Tongue (tissue), 2 donors: ENCODE measurements around the gene EXT2. TPM values are rescaled to one million over a fixed set of nuclear protein-coding genes. Genes with fewer than 3 reads are reported as not detected.

Experiments
- DNase-seq: peaks from one replicate; pipeline ENCODE4 v3.0.0-alpha.2; 2015
- total RNA-seq: library from RNA; depleted of rRNA; stranded (reverse); fragments of >200 nt; gene quantifications from one replicate; pipeline ENCODE4 v1.2.3, GENCODE V29; 2014

The EXT2 gene
- total RNA-seq, 1 donor from 2014 or later, result 79.5 TPM

DNA sequence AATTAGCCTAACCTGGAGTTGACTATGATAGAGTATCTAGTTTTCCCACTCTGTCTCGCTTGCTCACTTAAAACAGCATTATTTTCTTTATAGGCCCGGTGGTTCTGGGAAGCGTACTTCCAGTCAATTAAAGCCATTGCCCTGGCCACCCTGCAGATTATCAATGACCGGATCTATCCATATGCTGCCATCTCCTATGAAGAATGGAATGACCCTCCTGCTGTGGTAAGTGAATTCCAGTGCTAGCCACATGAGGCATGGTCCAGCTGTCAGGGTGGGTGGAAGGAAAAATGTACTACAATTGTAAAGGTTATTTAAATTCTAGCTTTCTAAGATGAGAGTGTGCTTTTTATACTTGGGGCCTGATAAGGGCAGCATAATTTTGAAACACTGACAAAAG is 76.0 kb downstream of the EXT2 start:
- DNase-seq, result no peak

DNA sequence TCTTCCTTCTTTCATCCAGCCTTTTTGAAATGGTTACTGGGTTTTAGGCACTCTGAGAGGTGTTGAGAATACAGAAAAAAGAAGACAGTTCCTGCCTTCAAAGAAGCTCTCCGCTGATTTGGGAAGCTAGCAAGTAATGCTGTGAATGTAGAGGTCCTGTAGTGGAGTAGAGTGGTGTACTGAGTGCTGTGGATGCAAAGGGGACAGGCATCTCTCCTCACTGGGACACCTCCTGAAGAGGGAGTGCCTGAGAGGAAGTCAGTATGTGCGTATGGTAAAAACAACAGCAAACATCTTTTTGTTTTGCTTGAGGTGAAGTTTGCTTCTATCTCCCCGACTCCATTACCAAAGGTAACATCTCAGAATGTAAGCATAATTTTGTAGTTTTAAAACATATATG is 77.5 kb downstream of the EXT2 start:
- no peak for DNase-seq

DNA sequence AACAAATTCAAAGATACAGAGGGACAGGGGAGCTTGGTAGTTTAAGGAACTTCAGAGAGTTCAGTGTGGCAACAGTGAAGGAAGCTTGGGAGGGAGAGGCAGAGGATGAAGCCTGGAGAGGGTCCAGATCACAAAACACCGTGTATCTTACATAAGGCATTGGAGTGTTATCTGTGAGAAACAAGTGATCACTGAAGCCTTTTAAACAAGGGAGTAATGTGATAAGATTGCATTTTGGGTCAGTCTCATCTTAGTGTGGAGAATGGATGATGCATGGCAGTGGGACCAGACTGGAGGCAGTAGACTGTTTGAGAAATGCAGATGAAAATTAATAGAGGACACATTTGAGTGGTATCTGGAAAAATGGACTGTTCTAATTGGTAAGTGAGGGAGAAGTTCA is 79.4 kb downstream of the EXT2 start:
- no peak for DNase-seq

DNA sequence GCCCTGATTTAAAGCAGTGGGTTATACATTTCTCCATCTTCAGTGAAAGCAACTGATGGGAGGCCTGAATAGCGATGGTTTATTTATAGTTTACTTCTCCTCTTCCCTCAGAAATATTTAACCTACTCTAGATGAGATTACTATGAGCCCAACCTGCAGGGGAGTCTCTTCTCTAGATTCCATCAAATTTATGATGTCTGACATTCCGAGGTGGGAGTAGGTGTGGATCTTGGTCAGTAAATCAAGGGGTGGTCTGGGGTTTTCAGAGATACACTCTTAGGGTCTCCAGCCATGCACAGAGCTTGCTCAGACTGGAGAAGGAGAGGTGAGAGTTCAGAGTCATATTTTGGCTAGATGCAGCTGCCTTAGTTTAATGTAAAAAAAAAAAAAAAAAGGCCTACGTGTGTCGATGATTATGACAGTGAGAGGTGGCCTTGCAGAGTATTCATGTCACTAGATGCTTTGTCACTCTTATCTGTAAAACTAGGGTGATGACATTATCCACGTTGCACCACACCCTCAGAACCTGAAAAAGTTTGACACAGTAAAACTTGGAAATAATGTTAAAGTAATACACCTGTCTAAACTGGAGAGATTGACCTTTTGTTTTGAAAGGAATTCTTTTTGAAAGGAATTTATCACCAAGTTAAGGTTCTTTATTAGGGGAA is 81.2 kb downstream of the EXT2 start:
- no peak for DNase-seq

DNA sequence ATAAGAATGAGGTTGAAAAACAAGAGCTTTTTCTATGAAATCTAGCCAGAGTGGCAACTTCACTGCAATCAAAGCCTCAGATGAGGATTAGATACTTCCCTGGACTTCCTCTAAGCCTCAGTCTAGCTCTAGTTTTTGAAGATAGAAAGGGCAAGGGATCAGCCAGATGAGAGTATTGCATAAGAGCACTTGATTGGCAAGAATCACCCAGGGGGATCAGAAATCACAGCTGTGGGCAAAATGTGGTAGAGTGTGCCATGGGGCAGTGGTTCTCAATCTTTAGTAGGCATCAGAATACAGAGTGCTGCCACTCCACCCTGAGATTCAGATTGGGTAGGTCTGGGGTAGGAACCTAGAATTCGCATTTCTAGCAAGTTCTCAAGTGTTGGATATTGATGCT is 82.4 kb downstream of the EXT2 start:
- no peak for DNase-seq

DNA sequence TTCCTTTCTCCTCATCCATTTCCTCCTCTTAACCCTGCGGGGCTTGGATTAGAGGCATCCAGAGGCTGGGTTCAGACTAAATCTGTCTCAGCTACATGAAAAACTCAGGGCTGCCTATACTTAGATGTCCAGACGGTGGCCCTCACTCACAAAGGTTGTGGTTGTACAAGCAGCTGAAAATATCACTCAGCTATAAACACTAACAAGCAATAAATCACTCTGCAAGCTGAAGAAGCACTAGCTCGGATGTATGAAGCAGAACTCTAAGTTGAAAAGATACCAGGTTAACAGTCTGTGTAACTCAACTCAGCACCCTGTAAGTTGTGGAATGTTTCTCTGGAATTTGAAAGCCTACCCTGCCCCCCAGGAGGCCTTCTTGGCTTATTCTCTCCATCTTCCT is 82.9 kb downstream of the EXT2 start:
- DNase-seq, result peak; percentile 33

DNA sequence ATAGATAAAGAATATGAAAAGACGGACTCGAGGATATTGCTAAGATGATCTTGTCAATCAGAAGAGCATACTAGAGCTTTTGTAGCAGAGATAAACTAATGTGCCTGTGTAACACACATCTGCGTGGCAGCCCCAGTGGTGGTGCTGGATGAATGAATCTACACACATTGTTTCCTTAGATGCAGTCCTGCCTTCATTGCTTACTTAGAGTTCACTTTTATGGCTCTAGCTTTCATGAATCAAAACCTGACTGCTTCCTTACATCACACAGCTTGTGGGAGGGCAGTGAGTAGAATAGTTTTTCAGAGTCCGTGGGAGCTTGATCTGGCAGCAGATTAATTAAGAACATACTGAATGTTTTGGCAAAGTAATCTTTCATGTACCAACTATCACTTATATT is 83.7 kb downstream of the EXT2 start:
- no peak for DNase-seq

DNA sequence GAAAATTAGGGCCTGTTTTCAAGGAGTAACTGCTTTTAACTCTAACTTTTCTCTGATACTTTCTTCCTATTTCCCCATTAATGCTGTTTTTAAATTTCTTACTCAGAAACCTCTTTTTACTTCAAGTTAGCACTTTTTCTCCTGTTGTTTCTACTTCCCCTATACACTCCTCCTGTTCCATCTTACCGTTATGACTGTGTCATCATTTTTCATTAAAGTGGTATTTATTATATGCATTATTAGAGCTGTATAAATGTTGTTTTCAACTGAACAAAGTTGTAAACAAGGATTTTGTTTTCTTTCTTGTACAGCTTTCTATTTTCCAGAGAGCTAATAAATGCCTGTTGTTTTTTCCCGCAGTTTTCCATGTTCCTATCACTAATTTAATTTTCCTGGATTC is 84.6 kb downstream of the EXT2 start:
- no peak for DNase-seq

DNA sequence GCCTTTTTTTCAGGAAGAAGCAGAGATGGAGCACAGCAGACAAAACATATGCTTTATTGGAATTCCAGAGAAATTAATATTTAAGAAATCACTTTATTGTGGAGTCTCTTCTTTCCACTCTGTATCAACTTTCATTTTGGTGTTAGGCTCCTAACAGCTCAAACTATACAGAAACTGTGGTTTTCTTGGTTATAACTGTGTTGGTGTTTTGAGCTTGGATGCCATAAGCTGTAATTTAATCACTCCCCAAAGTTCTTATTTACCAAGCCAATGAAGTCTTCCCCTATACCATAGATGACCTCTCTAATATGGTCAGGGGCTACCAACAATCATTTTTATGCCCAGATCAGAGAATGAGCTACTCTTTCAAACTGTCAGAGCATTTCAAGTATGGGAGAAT is 90.0 kb downstream of the EXT2 start:
- DNase-seq, result no peak

DNA sequence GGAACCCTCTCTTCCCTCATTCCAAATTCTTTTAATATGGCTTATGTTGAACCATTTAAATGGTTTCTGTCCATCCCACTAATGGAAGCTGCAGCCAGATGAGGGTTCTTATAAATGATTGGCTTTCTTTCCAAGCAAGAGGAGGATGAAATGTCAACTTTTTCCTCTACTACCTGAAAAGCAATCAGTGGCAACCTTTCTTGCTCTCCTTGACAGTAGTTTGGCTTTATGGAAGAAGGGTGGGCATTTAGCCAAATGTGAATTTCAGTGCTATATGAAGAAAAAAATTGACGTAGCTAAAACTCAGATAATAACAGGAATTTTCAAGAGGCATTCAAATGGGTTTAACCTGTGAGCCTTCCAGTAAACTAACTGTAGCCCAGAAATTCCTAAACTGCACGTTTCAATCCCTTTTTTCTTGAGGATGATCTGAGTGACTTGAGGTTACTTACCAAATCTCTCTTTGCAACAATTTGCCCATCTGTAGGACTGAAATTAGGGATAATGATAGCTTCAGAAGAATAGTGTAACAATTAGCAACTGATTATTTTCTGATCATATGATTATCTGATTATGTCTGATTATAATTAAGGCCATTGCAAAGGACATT is 90.9 kb downstream of the EXT2 start:
- DNase-seq, result no peak

DNA sequence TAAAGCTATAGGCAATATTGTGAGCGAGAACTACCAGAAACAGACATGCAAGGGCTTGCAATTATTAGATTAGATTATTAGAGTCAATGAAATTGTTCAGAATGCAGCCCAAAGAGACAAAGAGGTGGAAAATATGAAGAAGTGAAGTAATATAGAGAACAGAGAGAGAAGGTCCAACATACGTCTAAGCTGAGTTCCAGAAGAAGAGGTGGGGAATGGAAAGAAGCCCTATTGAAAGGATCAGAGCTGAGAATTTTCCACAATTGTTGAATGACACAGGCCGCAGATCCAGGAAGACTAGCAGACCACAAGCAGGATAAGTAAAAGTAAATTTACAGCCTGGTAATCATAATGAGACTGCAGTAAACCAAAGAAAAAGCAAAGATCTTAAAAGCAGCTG is 93.2 kb downstream of the EXT2 start:
- DNase-seq, result no peak

DNA sequence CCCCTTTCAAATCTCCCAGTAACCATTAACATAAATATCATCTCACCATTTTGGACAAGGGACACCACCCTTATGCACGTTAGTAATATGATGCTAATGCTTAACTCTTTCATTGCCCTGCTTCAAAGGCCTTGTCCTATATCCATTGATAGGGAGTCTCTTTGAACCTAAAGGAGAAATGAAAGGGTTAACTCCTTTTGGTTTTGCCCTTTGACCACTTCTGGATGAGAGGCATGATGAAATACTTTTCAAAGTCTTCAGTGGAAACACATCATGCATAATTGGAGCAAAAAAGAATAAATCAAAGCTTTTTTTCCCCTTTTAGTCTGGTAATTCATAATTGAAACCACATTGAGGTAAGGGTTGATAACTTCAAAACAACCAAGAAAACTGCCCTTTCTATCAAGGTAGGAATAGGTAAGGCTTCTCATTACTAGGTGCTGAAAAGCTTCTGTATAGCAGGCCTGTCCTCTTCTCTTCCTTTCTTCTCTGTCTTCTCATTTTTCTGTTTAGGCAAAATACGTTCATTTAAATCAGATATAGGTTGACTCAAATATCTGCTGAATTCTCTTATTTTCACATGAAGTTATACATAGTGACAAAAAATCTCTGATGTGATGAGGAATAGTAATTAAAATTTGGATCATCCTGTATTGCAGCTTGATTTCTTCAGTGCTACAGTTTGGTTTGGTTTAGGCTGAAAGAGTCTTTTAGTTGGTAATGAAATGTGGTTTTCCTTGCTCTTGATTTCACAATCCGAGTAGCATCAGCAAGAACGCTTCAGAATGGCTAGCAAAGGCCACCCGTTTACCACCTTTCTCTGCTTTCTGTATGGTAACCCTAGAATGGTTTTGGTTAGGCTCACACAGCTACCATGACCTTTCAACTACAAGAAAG is 94.8 kb downstream of the EXT2 start:
- no peak for DNase-seq

DNA sequence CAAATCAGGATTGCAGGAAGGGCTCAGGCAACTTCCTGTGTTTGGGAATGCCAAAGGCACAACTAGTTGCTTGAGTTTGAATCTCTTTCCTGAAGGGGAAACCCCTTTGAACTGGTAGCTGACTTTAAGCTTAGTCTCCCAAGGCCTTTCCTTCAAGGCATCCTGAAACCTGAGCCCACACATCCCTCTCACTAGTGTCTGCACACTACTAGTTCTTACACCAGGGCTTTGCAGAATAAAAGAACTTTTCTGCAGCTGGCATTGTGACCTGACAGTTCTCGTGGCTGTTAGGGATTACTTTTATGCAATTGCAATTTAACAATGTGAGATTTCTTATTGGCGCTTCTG is 95.4 kb downstream of the EXT2 start:
- DNase-seq, result no peak

DNA sequence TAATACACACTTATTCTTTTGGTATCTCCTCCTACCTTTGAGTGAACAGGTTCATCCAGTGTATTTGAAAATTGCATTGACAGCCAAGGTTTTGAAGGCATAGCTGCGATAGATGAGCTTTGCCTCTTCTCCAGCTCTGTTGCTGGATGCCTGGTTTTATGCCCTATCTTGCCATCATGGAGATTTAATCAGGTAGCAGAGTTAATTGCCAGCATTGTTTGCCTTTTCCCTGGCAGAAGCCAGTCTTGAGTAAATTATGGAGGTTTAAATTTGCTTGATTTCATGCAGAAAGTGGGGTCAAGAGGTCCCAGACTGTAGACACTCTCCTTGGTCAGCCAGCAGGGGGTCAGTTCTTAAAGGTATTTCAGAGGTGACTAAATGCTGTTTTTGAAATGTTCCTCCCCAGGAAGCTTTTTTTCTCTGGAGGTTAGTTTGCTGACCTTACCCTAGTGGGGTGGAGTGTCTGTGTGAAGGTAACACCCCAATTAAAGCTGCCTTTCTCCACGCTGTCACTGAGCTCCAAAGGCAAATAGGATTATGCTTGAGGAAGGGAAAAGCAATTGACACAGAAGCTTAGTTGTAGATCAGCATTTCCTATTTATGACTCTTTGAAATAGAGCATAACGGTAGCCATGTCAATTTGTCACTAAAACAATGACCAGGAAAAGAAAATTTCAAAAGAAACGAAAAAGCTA is 96.0 kb downstream of the EXT2 start:
- no peak for DNase-seq

DNA sequence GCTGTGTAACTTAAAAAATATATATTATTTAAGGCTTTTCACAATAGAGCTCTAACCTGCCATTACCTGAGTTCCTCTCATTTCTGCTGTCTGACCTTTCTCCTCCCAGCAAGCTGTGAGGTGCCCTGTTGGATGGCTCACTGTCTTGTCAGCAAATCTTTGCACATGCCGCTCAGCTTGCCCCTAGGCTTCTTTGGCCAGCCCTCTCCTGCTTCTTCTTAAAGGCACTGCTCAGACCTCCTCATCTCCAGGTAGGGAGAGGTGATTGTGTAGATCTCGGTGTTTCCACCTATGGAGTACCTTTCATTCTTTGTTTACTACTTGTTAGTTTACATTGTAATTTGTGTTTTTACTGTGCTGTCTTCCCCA is 96.5 kb downstream of the EXT2 start:
- no peak for DNase-seq

DNA sequence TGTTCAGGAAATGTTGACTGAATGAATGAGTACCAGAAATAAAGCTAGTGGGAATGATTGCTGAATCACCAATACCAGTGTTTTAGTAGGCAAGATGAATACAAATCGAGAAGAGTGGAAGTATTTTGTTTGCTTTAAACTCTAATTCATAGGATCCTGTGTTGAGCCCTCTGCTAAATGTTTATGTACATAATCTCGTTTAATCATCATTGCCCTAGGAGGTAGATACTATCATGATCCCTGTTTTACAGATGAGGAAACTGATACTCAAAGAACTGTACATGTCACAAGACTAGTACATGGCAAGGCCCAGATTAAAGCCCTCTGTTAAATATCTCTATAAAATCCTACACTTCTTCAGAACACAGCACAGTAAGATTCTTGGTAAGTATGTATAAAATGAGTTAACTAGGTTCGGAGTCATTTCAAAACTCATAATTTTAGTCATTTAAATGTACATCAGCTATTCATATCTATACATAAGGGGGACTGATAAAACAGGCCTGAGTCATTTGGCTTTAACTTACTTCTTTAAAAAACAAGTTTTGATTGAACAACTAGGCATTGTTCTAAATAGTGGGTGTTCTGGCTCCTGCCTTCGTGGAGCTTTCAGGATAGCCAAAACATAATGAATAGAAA is 97.1 kb downstream of the EXT2 start:
- no peak for DNase-seq

DNA sequence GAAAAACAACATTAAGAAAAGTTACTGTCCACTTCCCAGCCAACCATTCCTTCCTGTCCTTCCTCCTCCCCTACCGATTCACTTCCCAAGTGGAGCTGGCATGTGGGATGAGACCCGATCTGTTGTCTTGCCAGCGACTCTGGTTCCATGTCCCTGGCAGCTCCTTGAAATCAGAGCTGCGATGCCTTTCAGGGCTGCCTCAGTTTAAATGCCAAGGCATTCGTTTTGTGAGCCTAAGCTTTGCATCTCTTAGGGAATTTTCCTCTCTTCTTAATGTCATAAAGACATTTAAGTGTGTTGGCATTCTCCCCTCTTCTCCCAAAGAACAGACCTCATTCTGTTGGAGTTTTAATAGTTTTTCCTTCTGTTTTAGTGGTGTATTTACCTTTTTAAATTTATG is 98.4 kb downstream of the EXT2 start:
- no peak for DNase-seq

DNA sequence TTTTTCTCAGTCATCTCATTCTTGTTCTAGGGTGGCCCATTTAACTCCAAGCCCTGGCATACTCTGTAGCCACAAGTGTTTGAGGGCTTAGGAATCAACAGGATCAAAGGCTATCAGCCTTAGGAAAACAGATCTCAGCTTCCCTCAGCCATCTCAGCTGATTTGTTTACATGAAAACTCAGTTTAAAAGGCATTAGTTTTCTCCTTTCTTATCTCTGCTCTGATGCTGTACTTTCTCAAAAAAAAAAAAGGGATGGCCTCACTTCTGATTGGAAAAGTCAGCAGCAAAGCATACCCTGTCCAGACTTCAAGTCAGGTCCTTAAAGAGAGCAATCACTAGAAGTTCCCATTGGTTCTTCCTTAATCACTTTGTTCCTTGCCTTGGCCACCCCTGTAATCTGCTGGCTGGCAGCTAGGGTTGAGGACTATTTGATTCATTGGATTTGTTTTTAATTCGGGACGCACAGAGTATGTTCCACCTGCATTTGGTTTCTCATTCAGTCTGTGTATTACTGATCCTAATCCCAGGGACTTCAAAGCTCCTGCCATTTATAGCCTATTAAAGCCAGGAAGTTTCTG is 102.8 kb downstream of the EXT2 start:
- DNase-seq, result no peak

DNA sequence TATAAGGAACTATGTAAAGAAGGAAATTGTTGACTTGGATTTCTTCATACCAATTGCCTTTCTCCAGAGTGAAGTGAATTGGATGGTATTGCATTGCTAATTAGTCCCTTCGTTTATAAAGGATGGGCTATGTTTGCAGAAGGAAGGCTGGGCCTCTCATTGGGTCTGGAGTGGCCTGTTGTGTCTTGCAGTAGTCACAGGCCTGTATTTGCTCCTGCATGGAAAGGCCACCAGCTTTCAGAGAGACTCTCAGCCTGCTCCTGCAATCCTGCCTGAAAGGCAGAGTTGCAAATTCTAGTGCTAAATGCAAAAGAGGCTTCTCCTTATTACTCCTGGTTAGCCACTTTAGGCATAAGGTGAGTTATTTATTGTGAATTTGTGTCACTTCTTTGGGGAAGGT is 103.8 kb downstream of the EXT2 start:
- DNase-seq, result no peak

DNA sequence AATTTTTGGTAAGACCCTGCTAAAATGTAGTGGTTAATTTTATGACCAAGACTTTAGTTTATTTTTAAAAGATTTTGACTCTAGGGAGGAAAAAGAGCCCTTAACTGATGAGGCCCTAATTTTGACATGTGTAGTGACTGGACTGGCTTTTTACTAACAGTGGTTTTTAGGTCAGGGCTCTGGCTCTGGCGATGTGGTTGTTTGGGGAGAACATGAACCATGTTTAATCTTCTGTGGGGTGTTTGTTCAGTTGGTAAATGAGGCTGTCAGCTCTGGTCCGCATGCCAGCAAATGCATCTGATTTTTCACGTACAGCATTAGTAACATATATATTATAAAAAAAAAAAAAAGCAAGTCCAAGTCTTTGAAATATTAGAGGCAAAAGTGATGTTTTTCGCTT is 104.3 kb downstream of the EXT2 start:
- no peak for DNase-seq

DNA sequence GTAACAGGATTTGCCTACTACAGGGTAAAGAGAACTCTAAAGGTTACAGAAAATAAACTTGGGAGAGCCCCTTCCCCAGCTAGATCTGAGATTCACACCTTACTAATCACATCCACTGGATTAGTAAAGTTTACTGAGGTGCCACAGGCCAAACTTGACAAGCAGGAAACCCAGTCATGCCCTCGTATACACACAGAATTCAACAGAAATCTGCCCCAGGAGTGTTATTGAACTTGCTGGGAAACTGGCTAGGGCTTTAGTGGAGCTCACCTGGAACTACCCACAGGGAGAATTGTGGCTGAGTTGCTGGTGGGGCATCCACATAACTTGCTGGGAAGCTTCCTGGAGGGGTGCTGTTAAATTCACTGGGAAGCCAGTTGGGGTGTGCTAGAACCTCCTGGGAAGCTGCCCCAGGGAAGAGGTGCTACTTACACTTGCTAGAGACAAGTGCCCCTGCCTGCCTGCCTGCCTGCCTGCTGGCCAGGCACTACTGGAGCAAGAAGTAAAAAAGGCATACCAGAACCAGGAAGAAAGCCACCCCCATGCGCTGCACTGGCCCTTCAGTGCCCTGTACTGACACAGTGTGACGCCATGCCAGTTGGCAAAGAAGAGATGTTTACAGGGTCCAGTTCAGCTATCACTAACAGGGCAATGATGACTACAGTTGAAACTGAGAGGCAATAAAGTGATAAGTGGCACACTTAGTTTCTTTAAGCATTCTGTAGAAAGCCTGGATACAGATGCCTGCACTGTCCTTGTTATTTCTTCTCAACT is 108.0 kb downstream of the EXT2 start:
- no peak for DNase-seq
